Measurements from ENCODE around the gene NCEH1. TPM values are rescaled to one million over a fixed set of nuclear protein-coding genes. Genes with fewer than 3 reads are reported as not detected.
A peak's percentile ranks its signal among the peaks of the same experiment; 100 is the strongest.

NCEH1 gene
- total and polyA plus RNA-seq, 2 experiments from 2014 or later: 1.8 to 4.9 TPM

DNA sequence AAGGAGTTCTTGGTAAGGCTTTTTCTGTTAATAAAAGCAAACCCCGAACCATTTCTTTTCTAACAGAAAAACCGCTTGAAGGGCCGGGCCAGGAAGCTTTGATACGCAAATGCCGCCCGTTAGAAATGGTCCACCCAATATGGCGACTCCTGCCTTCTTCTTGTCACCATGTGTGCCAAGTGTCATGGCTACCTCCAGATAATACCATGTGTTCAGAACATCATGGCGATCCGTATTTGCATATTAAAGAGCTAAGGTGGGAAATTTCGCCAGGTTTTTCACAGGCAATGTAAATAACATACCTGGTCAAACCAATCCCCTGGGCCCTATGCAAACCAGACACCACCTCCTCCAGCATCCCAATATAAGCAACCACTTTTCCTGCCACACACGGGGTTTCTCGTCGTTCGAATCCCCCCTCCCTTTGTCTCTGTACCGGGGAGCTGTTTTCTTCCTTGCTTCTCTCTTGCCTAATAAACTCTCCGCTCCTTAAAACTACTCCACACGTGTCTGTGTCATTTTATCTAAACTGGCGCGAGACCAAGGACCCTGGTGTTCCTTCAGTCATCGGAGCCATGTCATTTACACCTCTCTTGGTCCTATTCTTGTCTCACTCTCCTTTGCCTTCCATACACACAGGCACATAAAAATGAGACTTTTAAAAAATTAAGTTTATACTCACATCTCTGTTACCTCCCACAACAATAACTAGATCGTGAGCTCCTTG is 34.5 kb downstream of the NCEH1 start:
- Histone ChIP-seq H3K79me2 (replicated peaks; ENCODE audit: insufficient read depth) (no peaks in the 10 kb centered on the region; the same call in 1 of the 2 replicates), H3K9me2 (ENCODE audit: insufficient read depth) (0 out of 2 replicates have a peak, but pooled peaks cover 10% of the 10 kb centered on the region), H3K4me3 (no peak overlapping the region), H3K27me3 (ENCODE audit: insufficient read depth) (no peaks in the 10 kb centered on the region), H2AFZ (no peak overlapping the region), H3K27ac (ENCODE audit: low read depth) (0 out of 2 replicates have a peak overlapping the region, but pooled peaks have one; percentile 27), H3K4me2 (no peak overlapping the region), H3F3A (replicated peaks; ENCODE audit: low read depth) (no peaks in the 10 kb centered on the region), H4K20me1 (replicated peaks; ENCODE audit: insufficient read depth) (no peaks in the 10 kb centered on the region), H3K4me1 (ENCODE audit: insufficient read depth) (peaks cover 14% of the 10 kb centered on the region), H3K36me3 (ENCODE audit: insufficient read depth) (no peaks in the 10 kb centered on the region)
- no peak for DNase-seq (ENCODE audit: low spot score)
- TF ChIP-seq STAT1 (IDR thresholded peaks at IDR 0.05; ENCODE audit: unreplicated experiment) (no peak), ZNF331 (CRISPR knock-in tag; IDR thresholded peaks at IDR 0.05; ENCODE audit: low read depth) (no peak), NANOG (IDR thresholded peaks at IDR 0.05; ENCODE audit: borderline replicate concordance) (no peak), CREB1 (CRISPR knock-in tag; IDR thresholded peaks at IDR 0.05; ENCODE audit: low read depth) (no peak), ZNF114 (CRISPR knock-in tag; IDR thresholded peaks at IDR 0.05) (no peak), EZH2 (IDR thresholded peaks at IDR 0.05; ENCODE audit: low read depth, unreplicated experiment) (no peak), POLR2AphosphoS5 (IDR thresholded peaks at IDR 0.05; ENCODE audit: low read depth) (no peak)
- TF ChIP-seq, protein P1, sequence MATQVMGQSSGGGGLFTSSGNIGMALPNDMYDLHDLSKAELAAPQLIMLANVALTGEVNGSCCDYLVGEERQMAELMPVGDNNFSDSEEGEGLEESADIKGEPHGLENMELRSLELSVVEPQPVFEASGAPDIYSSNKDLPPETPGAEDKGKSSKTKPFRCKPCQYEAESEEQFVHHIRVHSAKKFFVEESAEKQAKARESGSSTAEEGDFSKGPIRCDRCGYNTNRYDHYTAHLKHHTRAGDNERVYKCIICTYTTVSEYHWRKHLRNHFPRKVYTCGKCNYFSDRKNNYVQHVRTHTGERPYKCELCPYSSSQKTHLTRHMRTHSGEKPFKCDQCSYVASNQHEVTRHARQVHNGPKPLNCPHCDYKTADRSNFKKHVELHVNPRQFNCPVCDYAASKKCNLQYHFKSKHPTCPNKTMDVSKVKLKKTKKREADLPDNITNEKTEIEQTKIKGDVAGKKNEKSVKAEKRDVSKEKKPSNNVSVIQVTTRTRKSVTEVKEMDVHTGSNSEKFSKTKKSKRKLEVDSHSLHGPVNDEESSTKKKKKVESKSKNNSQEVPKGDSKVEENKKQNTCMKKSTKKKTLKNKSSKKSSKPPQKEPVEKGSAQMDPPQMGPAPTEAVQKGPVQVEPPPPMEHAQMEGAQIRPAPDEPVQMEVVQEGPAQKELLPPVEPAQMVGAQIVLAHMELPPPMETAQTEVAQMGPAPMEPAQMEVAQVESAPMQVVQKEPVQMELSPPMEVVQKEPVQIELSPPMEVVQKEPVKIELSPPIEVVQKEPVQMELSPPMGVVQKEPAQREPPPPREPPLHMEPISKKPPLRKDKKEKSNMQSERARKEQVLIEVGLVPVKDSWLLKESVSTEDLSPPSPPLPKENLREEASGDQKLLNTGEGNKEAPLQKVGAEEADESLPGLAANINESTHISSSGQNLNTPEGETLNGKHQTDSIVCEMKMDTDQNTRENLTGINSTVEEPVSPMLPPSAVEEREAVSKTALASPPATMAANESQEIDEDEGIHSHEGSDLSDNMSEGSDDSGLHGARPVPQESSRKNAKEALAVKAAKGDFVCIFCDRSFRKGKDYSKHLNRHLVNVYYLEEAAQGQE (IDR thresholded peaks at IDR 0.05; ENCODE audit: unreplicated experiment): no peak
- TF ChIP-seq, protein P2, sequence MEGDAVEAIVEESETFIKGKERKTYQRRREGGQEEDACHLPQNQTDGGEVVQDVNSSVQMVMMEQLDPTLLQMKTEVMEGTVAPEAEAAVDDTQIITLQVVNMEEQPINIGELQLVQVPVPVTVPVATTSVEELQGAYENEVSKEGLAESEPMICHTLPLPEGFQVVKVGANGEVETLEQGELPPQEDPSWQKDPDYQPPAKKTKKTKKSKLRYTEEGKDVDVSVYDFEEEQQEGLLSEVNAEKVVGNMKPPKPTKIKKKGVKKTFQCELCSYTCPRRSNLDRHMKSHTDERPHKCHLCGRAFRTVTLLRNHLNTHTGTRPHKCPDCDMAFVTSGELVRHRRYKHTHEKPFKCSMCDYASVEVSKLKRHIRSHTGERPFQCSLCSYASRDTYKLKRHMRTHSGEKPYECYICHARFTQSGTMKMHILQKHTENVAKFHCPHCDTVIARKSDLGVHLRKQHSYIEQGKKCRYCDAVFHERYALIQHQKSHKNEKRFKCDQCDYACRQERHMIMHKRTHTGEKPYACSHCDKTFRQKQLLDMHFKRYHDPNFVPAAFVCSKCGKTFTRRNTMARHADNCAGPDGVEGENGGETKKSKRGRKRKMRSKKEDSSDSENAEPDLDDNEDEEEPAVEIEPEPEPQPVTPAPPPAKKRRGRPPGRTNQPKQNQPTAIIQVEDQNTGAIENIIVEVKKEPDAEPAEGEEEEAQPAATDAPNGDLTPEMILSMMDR (conservative IDR thresholded peaks at IDR 0.05; ENCODE audit: low read depth in 2 of 2): no peak
- TF ChIP-seq, protein P3, sequence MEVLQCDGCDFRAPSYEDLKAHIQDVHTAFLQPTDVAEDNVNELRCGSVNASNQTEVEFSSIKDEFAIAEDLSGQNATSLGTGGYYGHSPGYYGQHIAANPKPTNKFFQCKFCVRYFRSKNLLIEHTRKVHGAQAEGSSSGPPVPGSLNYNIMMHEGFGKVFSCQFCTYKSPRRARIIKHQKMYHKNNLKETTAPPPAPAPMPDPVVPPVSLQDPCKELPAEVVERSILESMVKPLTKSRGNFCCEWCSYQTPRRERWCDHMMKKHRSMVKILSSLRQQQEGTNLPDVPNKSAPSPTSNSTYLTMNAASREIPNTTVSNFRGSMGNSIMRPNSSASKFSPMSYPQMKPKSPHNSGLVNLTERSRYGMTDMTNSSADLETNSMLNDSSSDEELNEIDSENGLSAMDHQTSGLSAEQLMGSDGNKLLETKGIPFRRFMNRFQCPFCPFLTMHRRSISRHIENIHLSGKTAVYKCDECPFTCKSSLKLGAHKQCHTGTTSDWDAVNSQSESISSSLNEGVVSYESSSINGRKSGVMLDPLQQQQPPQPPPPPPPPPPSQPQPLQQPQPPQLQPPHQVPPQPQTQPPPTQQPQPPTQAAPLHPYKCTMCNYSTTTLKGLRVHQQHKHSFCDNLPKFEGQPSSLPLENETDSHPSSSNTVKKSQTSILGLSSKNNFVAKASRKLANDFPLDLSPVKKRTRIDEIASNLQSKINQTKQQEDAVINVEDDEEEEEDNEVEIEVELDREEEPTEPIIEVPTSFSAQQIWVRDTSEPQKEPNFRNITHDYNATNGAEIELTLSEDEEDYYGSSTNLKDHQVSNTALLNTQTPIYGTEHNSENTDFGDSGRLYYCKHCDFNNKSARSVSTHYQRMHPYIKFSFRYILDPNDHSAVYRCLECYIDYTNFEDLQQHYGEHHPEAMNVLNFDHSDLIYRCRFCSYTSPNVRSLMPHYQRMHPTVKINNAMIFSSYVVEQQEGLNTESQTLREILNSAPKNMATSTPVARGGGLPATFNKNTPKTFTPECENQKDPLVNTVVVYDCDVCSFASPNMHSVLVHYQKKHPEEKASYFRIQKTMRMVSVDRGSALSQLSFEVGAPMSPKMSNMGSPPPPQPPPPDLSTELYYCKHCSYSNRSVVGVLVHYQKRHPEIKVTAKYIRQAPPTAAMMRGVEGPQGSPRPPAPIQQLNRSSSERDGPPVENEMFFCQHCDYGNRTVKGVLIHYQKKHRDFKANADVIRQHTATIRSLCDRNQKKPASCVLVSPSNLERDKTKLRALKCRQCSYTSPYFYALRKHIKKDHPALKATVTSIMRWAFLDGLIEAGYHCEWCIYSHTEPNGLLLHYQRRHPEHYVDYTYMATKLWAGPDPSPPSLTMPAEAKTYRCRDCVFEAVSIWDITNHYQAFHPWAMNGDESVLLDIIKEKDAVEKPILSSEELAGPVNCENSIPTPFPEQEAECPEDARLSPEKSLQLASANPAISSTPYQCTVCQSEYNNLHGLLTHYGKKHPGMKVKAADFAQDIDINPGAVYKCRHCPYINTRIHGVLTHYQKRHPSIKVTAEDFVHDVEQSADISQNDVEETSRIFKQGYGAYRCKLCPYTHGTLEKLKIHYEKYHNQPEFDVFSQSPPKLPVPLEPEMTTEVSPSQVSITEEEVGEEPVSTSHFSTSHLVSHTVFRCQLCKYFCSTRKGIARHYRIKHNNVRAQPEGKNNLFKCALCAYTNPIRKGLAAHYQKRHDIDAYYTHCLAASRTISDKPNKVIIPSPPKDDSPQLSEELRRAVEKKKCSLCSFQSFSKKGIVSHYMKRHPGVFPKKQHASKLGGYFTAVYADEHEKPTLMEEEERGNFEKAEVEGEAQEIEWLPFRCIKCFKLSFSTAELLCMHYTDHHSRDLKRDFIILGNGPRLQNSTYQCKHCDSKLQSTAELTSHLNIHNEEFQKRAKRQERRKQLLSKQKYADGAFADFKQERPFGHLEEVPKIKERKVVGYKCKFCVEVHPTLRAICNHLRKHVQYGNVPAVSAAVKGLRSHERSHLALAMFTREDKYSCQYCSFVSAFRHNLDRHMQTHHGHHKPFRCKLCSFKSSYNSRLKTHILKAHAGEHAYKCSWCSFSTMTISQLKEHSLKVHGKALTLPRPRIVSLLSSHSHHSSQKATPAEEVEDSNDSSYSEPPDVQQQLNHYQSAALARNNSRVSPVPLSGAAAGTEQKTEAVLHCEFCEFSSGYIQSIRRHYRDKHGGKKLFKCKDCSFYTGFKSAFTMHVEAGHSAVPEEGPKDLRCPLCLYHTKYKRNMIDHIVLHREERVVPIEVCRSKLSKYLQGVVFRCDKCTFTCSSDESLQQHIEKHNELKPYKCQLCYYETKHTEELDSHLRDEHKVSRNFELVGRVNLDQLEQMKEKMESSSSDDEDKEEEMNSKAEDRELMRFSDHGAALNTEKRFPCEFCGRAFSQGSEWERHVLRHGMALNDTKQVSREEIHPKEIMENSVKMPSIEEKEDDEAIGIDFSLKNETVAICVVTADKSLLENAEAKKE (CRISPR knock-in tag; IDR thresholded peaks at IDR 0.05): no peak
- TF ChIP-seq, protein P4, sequence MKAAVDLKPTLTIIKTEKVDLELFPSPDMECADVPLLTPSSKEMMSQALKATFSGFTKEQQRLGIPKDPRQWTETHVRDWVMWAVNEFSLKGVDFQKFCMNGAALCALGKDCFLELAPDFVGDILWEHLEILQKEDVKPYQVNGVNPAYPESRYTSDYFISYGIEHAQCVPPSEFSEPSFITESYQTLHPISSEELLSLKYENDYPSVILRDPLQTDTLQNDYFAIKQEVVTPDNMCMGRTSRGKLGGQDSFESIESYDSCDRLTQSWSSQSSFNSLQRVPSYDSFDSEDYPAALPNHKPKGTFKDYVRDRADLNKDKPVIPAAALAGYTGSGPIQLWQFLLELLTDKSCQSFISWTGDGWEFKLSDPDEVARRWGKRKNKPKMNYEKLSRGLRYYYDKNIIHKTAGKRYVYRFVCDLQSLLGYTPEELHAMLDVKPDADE (IDR thresholded peaks at IDR 0.05): no peak
- no peak for ATAC-seq
- Mint-ChIP-seq H3K4me3 (no peak overlapping the region), H3K27ac (no peak overlapping the region), H3K27me3 (ENCODE audit: insufficient read depth, low read depth, poor library complexity) (peaks cover 2% of the 10 kb centered on the region), H3K4me1 (peaks cover 16% of the 10 kb centered on the region), H3K9me3 (no peaks in the 10 kb centered on the region), H3K36me3 (ENCODE audit: low read depth) (peaks cover 4% of the 10 kb centered on the region; the same call in 2 of the 3 replicates)
